Measurements from ENCODE around the gene CBR1.
"Not testable (repeated sequence)": the region's sequence is repeated elsewhere in the genome, so short reads cannot be mapped to it uniquely, and the experiment has no call there.

Gene CBR1

DNA sequence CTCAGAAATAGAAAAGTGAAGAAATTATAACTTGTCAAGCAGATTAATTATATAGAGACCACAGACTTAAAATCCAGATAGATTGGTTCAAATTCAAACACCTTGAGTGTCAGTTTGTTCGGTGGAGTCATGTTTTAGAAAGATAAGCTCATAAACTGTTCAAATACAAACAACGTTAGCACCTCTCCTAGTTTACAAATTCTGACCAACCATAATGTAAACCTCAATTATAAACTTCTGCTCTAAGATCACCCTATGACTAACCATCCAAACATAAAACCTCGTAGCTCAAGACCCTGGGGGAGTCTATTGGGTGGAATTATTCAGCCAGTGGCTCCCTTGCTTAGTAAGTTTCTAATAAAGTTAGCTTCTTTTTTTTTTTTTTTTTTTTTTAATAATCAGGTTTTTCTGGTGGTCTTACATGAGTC is 12.4 kb downstream of the CBR1 start:
- FAIRE-seq = no peak

- no peak for FAIRE-seq
Observed at GRCh38 chr21:36087362-36088138, 17.7 kb downstream of the CBR1 start.

DNA sequence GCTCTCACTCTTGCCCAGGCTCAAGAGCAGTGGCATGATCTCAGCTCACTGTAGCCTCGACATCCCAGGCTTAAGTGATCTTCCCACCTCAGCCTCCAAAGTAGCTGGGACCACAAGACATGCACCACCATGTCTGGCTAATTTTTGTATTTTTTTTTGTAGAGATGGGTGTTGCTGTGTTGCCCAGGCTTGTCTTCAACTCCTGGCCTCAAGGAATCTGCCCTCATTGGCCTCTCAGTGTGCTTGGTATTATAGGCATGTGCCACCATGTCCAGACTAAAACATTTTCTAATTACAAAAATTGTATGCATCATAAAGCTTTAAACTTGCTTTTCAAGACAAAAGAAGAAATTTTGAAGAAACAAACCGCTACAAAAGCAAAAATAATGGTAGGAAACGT is 20.1 kb downstream of the CBR1 start:
- no peak for FAIRE-seq

DNA sequence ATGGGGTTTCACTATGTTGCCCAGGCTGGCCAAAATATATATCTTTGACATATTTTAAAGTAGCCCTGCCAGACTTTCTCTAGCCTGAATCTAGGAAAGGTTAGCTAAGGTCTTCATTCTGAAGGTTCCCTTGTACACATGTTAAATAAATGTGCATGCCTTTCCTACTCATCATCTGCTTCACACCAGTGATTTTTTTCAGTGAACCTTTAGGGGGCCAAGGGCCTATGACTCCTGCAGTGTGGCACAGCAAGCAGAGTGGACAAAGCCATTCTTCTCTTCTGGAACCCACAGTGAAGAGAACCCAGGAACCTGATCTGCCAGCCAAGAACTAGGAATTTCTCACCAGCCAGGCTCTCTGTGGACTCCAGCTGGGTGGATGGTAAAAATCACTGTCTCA is 22.9 kb downstream of the CBR1 start:
- FAIRE-seq = no peak

DNA sequence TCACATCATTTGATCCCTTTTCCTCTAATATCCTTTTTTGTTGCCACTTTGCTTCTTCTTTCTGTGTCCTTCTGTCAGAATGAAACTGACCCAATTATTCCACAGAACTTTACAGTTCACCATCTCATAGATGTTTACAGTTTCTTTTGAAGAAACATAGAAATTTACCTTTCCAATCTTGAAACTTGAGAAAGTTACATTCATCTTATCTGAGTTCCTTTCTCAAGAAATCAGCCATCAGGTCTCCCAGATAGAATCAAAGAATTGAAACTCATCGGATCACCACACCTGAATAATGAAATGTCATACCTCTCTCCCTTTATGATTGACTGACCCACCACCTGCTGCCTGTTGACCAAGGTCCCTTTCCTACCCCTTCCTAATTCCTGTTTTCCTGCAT is 23.7 kb downstream of the CBR1 start:
- no peak for FAIRE-seq

DNA sequence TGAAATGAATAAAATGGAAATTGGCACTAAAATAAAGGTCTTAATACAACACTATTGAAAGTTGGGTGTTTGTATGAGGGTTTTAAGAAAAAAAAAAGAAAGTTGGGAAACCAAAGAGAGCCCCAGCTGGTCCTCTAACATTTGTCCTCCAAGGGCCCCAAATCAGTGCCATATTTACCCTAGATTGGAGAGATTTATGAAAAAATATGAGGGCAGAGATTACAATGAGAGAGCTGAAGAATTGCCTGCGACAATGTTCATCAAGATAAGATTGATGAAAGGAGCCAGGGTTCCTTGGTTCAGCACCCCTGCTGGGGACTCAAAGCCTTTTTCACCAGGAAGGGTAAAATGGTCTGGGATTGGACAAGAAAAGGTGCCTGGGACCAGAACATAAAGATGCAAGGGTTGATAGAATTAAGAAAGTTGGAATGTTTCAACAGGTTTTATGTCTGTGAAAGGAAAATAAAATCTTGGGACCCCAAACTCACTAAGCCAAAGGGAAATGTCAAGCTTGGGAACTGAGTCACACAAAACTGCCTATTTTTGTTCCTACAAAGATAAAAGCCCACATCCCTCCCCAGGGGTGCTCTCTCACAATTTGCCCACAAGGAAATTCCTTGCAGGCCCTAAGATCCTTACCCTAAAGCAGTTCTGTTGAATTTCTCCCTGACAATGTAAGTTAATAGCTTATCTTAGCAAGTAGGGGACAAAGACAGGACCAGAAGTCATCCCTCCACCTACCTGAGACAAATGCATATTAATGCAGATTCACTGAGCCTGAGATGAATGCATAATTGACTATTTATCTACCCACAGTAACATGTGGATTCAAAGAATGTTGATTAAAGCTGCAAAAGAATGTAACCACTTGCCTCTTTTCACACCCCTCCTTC is 26.8 kb downstream of the CBR1 start:
- no peak for FAIRE-seq

DNA sequence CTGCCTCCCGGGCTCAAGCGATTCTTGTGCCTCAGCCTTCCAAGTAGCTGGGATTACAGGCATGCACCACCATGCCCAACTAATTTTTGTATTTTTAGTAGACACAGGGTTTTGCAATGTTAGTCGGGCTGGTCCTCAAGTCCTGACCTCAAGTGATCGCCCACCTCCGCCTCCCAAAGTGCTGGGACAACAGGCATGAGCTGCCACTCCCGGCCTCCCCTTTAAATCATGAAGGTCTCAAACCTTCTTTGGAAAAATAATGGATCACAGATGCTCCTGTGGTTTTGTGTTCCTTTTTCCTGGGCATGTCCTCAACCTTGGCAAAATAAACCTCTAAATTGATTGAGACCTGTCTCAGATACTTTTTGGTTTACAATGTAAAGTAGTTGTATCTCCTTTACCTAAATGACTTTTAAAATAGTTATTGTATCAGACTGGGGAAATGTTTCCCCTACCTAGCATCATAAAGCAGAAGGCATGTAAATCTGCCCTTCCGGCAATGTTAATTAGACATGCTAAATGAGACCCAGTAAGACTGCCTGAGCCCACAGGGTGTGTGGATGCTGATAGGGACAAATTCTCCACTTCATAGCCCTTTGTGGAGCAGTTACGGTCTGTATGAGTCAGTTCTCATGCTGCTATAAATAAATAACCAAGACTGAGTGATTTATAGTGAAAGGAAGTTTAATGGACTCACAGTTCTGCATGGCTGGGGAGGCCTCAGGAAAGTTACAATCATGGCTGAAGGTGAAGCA is 27.8 kb downstream of the CBR1 start:
- FAIRE-seq = no peak

- no peak for FAIRE-seq
Observed at GRCh38 chr21:36098182-36098532, 28.3 kb downstream of the CBR1 start.

- FAIRE-seq = no peak
Observed at GRCh38 chr21:36099000-36099399, 29.2 kb downstream of the CBR1 start.

DNA sequence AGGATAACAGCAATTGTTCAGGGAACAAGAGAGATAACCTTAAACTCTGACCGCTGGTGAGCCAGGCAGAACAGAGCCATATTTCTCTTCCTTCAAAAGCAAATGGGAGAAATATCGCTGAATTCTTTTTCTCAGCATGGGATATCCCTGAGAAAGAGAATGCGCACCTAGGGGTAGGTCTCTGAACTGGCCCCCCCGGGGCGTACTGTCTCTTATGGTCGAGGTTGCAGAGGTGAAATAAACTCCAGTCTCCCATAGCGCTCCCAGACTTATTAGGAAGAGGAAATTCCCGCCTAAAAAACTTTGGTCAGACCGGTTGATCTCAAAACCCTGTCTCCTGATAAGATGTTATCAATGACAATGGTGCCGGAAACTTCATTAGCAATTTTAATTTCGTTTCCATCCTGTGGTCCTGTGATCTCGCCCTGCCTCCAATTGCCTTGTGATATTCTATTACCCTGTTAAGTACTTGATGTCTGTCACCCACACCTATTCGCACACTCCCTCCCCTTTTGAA is 29.9 kb downstream of the CBR1 start:
- not testable (repeated sequence) for FAIRE-seq

DNA sequence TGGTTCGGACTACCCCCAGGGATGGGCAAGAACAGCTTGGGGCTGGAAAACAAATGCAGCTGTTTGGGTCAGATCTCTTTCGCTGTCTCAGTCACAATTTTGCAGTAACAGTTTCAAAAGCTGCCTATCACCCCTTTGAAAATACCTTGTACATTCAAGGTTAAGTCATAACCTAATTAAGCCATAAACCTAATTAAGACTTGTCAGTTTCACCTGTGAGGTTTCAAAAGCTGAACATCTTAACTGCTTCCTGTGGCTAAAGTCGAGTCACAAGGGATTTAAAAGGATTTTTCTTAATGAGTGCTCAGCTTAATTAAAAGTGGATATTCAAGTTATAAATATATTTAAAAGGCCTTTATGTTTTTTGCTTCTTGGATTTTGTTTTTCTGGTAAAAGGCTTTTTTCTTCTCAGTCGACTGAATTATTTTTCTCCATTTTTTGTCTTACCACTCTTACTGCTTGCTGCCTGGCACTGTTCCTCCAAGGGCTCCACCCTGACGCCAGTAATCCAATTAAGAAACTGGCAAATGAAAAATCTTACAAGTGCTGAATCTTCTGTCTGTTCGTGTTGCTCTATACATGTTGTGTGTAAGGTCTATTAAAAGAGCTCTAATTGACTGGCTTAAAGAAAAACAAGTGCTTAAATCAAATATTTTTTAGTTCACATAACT is 31.3 kb downstream of the CBR1 start:
- FAIRE-seq = no peak

- no peak for FAIRE-seq
Observed at GRCh38 chr21:36103434-36103833, 33.6 kb downstream of the CBR1 start.

DNA sequence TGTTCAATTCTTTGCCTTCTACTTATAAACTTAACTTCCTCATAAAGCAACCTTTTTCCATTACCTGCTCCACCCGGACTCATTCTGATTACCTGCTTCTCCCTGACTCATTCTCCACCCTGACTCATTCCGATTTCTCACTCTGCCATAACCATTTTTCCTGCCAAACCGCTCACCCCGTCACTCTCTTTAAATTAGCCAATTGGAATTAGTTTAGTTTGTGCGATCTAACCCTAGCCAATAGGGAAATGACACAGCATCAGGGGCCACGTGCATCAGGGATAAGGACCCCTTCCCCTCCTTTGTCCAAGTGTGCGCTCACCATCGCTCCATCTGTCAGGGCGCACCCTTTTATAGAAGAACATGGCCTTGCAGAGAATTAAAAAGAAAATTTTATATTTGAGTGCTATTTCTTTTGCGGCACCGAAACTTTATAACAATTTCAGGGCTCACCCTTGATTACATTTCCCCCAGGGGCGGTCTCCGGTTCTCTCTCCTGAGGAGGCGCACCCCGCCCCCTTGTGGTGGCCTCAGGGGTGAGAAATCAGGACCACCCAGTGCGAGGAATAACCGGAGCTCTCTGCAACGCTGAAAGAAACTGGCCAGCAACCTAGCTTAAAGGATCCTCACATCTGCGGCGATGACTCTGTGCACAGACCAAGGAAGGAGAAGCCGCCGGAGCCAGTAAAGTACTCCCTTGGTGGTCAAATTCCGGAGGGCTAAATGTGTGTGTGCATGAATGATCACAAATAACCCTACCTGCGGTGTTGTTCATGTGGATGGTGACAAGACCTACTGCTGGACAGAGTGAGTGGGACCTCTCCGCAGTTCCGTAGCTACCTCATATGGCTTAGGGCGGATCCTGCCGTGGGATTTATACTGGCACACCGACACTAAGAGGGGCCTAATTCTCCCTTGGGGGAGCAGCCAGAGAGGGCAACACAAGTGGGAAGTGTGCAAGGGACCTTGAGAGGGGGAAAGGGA is 34.8 kb downstream of the CBR1 start:
- FAIRE-seq = peak; percentile 39

DNA sequence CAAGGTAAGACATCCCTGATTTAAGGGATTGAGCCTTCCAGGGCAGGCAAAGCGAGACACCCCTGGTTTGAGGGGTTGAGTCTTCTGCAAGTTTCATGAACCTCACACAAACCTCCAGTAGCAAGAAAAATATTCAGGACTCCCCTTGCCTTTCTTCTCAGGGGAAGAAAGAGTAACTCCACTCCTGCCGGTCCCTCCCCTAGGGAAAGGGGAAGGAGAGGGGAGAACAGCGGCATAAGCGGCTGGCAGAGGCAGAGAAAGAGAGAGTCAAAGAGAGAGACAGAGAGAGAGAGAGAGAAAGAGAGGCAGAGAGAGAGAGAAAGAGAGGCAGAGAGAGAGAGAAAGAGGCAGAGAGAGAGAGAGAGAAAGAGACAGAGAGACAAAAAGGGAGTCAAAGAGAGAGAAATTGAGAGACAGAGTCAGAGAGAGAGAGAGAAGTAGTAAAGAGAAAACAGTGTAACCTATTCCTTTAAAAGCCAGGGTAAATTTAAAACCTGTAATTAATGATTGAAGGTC is 35.6 kb downstream of the CBR1 start:
- no peak for FAIRE-seq

- FAIRE-seq = no peak
Observed at GRCh38 chr21:36109868-36110267, 40.0 kb downstream of the CBR1 start.

GRCh38 chr21:36111238-36111637 is 41.4 kb downstream of the CBR1 start:
- no peak for FAIRE-seq

DNA sequence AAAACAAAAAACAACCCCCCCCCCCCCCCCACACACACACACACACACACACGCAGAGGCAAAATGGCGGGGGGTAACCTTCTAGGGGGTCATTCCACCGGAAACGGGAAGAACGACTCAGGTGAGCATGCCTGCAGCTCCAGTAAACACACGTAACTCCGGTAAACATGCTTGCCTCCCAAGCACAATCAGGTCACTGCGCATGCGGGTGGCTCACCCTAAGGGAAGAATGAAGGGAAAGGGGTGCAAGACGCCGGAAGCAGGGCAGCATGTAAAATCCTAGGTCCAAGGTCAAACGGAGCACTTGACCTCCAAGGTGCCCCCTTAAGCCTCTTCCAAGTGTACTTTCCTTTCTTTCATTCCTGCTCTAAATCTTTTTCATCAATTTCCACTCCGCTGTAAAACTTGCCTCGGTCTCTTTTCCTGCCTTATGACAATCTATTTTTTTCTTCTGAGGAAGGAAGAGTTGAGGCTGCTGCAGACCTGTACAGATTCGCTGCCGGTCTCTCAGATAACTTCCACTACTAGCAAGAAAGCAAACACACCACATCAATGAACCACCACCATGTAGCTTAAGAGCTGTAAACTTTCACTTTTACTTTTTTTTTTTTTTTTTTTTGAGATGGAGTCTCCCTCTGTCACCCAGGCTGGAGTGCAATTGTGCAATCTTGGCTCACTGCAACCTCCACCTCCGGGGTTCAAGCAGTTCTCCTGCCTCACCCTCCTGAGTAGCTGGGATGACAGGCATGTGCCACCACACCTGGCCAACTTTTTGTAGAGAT is 44.0 kb downstream of the CBR1 start:
- no peak for FAIRE-seq

DNA sequence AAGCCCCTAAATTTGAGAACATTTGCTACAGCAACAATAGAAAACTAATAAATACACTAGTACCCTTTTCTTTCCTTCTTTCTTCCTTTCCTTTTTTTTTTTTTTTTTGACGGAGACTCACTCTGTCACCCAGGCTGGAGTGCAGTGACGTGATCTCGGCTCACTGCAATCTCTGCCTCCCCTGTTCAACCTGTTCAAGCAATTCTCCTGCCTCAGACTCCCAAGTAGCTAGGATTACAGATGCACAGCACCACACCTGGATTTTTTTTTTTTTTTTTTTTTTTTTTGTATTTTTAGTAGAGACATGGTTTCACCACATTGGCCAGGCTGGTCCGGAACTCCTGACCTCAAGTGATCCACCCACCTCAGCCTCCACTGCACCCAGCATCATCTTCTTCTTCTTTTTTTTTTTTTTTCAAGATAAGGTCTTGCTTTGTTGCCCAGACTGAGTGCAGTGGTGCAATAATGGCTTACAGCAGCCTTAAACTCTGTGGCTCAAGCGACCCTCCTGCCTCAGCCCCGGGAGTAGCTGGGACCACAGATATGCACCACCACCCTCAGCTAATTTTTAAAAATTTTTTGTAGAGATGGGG is 45.4 kb downstream of the CBR1 start:
- no peak for FAIRE-seq

DNA sequence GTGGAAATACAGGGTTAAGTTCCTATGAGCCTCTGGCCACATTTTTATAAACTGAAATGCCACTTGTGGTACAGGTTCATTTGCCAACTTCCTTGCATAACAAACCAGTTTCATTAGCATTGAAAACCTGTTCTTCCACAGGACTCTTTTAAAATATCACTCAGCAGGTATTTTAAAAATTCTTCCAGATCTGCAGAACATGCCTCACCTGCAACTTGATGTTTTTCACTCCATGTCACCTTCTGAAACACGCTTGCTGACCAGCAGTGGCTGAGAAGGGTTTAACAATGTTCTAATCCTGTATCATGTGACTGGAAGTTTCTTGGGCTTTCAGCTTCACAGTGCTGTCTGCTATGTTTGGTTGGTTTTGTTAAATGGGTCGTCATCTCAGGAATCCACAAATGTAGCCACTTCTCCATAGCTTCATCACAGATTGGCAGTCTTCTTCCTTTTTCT is 47.5 kb downstream of the CBR1 start:
- no peak for FAIRE-seq
